Subcutaneous preadipocyte (primary cell): ENCODE data around the gene EEF2. TPM values are rescaled to one million over a fixed set of nuclear protein-coding genes. Genes with fewer than 3 reads are reported as not detected.

ENCODE experiments used
- small RNA-seq: library from RNA; depleted of rRNA; stranded (forward); fragments of <200 nt; gene quantifications from one replicate; pipeline ENCODE3, GENCODE V24; 2012
- total RNA-seq: library from RNA; depleted of rRNA; stranded (reverse); fragments of >200 nt; gene quantifications from 2 replicates; pipeline ENCODE4 v1.2.3, GENCODE V29; 2012

The EEF2 gene
- 2,601 and 2,769 TPM in 2 replicates for total RNA-seq

DNA sequence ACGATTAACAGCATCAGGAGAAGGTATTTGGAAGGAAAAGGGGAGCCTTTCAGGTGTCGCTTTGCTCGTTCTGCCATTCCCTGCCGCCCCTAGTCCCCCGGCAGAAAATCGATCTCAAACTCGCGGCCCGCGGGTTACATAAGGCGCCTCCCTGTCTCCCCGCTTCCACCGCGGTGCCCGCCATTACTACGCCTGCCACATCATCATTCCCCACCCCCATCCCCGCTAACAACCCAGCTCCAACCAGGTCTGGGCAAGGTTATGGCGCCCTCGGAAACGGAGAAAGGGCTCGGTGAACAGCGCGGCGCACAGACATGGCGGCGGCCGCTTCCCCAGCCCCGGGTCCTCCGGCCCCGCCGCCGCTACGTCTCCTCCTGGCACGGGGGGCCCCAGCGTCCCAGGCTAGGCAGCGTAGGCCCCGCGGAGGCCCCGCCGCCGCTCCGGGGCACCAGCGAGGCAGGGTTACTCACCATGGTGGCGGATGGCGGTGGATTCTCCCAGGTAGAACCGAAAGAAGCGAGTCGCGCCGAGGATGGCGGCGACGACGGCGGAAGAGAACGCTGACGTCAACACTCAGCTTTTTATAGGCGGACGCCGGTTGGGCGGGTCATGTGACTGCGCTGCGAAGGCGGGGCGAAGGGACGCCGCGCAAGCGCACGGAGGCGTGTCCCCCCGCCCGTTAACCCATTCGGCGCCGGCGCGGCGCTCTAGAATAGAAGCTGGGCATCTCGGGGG, at the start of gene EEF2:
Gene EEF2, minus strand, starts transcription at position 556 of the 735 bp plus-strand sequence. Its CDS starts 83 bp downstream, at position 473.

DNA sequence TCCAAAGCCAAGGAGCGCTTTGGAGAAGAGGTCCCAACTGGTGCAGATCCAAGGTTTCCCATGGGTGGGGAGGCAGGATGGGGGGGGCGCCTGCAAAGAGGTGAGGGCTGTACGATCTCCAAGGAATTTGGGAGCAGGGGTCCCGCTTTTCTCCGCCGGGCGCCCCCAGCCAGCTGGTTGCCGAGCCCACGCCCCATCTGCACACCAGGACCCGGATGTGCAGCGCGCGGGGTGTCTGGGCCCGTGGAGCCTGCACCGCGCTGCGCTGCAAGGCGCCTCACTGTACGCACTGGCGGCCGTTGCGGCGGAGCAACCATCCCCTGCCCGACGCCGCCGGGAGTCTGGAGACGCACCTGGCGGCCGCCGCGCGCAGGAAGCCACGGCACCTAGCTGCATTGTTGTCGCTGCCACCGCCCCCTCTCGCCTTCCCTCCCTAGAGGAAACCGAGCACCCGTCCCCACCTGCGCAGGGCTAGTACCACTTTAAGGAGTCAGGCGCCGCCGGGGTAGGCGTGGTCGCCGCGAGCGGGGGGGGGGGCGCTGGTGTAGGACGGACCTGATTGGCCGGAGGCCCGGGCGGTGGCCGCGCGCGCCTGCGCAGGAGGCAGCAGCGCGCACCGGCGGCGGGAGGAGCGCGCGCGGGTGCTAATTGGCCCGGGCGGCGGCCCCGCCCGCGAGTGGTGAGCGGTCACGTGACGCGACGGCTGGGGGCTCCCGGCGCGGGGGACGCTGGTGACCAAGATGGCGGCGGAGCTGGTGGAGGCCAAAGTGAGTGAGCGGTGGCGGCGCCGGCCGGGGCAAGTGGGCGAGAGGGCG, 22.0 kb upstream of the EEF2 start, which contains the start of gene PIAS4:
Gene PIAS4, plus strand, starts transcription at position 716 of the 815 bp plus-strand sequence. Its CDS starts 25 bp downstream, at position 741.

DNA sequence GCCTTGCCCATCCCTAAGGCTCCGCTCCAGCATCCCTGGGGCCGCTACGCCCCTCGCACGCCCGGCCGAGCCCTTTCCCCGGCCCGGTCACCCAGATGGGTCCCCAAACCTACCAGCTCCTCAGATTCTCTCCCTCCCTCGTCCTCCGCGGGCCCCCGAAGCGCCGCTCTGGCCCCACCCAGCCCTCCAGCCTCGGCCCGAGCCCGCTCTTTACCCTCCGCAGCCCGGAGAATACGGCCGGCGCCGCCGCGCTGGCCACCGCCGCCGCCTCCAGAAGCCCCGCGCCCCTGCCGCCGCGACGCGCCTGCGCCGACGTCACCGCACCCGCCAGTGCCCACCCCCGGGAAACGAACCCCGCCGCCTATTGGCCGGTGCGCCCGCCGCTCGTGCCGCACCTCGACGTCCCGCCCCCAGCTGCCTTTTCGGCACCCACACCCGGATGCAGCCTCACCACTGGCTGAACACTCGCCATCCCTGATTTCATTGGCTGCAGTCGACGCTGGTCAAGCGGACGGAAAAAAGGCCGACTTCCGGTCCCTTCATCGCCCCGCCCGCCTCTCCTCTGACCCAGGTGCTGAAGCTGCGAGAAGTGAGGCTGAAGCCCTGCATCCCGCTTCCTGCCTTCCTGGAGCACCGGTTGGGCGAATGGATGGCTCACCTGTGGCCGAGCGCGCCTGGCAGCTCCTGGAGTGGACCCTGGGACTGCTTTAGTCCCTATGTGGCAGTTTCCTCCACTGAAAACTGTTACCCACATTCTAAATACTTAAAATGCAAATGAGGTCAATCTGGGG, 14.3 kb downstream of the EEF2 start, which contains the start of gene DAPK3:
Gene DAPK3, minus strand, starts transcription at position 292 of the 791 bp plus-strand sequence. CDS start 1,364 bp downstream, outside the sequence.

DNA sequence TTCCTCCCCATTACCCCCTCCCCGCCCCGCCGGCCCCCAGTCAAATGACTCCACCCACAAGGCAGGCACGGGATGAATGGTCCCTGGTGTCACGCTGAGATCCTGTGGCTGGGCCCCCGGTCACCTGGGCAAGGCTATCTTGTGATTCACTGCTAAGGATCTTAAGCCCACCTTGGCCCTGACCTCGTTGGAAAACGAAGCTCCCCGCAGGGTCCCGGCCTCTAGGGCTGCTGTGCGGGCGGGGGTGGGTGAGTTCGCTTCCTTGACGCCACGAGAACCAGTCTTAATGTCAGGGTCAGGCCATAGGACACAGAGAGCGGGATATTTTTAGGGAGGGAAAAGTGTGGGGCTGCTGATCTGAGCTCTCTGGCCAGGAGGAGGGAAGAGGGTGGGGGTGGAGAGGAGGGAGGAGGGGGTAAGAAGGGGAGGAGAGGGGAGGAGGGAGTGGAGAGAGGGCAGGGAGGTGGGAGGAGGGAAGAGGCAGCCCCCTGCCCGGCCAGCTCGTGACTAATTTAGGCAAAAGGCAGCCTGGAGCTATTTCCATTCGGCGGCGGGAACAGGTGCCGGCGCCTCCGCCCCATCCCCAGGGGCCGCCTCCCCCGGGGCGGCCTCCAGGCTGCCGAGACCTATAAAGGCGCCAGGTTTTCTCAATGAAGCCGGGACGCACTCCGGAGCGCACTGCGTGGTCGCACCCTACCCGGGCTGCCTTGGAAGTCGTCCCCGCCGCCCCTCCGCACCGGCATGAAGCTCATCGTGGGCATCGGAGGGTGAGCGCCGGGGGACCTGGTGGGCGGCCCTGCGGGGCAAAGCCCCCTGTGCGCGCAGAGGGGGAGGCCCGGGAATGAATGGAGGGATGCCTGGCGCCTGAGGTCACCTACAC, 52.1 kb downstream of the EEF2 start, which contains the start of gene NMRK2:
Gene NMRK2, plus strand, starts transcription at position 139 of the 880 bp plus-strand sequence. Its CDS starts 603 bp downstream, at position 742.

Small RNAs within 50 kb of the gene (small RNA-seq; reads per million reads assigned to genes)
- 27.3 reads per million, percentile 97 among the genes with 10 or more reads in this experiment for gene SNORD37

Other genes with a start within 250 kb of the EEF2 start
- 15.1 and 23.1 TPM in 2 replicates for gene APBA3, start 223.8 kb downstream of the EEF2 start, total RNA-seq
- gene MRPL54, start 222.8 kb downstream of the EEF2 start, total RNA-seq = 35.3 and 38.3 TPM in 2 replicates
- not detected in 2 replicates for gene RAX2, start 213.2 kb downstream of the EEF2 start, total RNA-seq
- under 0.01 and 0.98 TPM in 2 replicates for gene MATK, start 199.1 kb downstream of the EEF2 start, total RNA-seq
- gene ZFR2, start 116.4 kb downstream of the EEF2 start, total RNA-seq = not detected in 2 replicates
- not detected in 2 replicates for gene ATCAY, start 104.8 kb downstream of the EEF2 start, total RNA-seq
- not detected in 2 replicates for gene NMRK2, start 52.4 kb downstream of the EEF2 start, total RNA-seq
- gene DAPK3, start 14.4 kb downstream of the EEF2 start, total RNA-seq = 49.1 and 50.0 TPM in 2 replicates
- gene PIAS4, start 22.3 kb upstream of the EEF2 start, total RNA-seq = 13.6 and 16.2 TPM in 2 replicates
- 29.8 and 42.2 TPM in 2 replicates for gene ZBTB7A, start 81.4 kb upstream of the EEF2 start, total RNA-seq
- gene MAP2K2, start 138.7 kb upstream of the EEF2 start, total RNA-seq = 168 and 187 TPM in 2 replicates
- not detected in 2 replicates for gene CREB3L3, start 168.2 kb upstream of the EEF2 start, total RNA-seq
- 12.1 and 14.9 TPM in 2 replicates for gene SIRT6, start 197.1 kb upstream of the EEF2 start, total RNA-seq
- gene ANKRD24, start 197.2 kb upstream of the EEF2 start, total RNA-seq = 0.20 and 0.37 TPM in 2 replicates
- under 0.01 TPM in 1 of 2 replicates, not detected in the other for gene EBI3, start 244.1 kb upstream of the EEF2 start, total RNA-seq